GM18502 (cell line): ENCODE measurements around the gene PPFIA1.
"Not testable (repeated sequence)": the region's sequence is repeated elsewhere in the genome, so short reads cannot be mapped to it uniquely, and the experiment has no call there.

Experiments used
- ATAC-seq: cut with Tn5 transposase; IDR thresholded peaks from one replicate; pipeline ENCODE4 v1.9.1; 2021; ENCODE audit warnings: mild to moderate bottlenecking; ENCODE audit not compliant: unreplicated experiment, poor library complexity

The PPFIA1 gene

GRCh38 chr11:70381872-70382861 is 111.7 kb downstream of the PPFIA1 start:
- ATAC-seq: no peak

- ATAC-seq: no peak
Measured at GRCh38 chr11:70383664-70384565, 113.4 kb downstream of the PPFIA1 start.

- ATAC-seq: no peak
Measured at GRCh38 chr11:70384566-70385152, 114.2 kb downstream of the PPFIA1 start.

GRCh38 chr11:70387564-70387963 is 117.1 kb downstream of the PPFIA1 start:
- no peak for ATAC-seq

GRCh38 chr11:70389201-70389600 is 118.7 kb downstream of the PPFIA1 start:
- no peak for ATAC-seq

- ATAC-seq: not testable (repeated sequence)
Measured at GRCh38 chr11:70390882-70391281, 120.4 kb downstream of the PPFIA1 start.

GRCh38 chr11:70394211-70394950 is 123.9 kb downstream of the PPFIA1 start:
- ATAC-seq: no peak

GRCh38 chr11:70397336-70397982 is 127.0 kb downstream of the PPFIA1 start:
- no peak for ATAC-seq

GRCh38 chr11:70397983-70398833 is 127.7 kb downstream of the PPFIA1 start, which contains the start of gene CTTN:
Gene CTTN, plus strand, starts transcription at chr11:70398529. Its CDS starts 8,769 bp downstream, at chr11:70407298.
- peak; percentile 61 for ATAC-seq

GRCh38 chr11:70398834-70399680 is 128.6 kb downstream of the PPFIA1 start:
- no peak for ATAC-seq

- ATAC-seq: no peak
Measured at GRCh38 chr11:70399681-70400112, 129.2 kb downstream of the PPFIA1 start.

- ATAC-seq: no peak
Measured at GRCh38 chr11:70400643-70401042, 130.2 kb downstream of the PPFIA1 start.

GRCh38 chr11:70402016-70402415 is 131.5 kb downstream of the PPFIA1 start:
- ATAC-seq: no peak

GRCh38 chr11:70402685-70403084 is 132.2 kb downstream of the PPFIA1 start:
- ATAC-seq: no peak

- no peak for ATAC-seq
Measured at GRCh38 chr11:70404244-70404643, 133.8 kb downstream of the PPFIA1 start.

GRCh38 chr11:70405679-70406395 is 135.3 kb downstream of the PPFIA1 start:
- no peak for ATAC-seq

GRCh38 chr11:70407121-70407520 is 136.6 kb downstream of the PPFIA1 start:
- no peak for ATAC-seq
